GM12865 (cell line): ENCODE data around the gene NCKIPSD.

Experiments
- DNase-seq: peaks from one replicate; pipeline ENCODE4 v3.0.0; 2010; ENCODE audit warnings: low read depth
- H3K4me3 ChIP-seq: 2 replicates; pipeline ENCODE4 v1.5.1; 2011; ENCODE audit warnings: mild to moderate bottlenecking, low read depth, low read length, control low read depth
- TF ChIP-seq, protein P1 (sequence below): IDR thresholded peaks from 2 replicates; pipeline ENCODE4 v1.5.1; 2011; ENCODE audit warnings: low read length, control low read depth, low read depth, inconsistent platforms; ENCODE audit not compliant: insufficient read depth; ENCODE audit errors: missing control alignments

Gene NCKIPSD

DNA sequence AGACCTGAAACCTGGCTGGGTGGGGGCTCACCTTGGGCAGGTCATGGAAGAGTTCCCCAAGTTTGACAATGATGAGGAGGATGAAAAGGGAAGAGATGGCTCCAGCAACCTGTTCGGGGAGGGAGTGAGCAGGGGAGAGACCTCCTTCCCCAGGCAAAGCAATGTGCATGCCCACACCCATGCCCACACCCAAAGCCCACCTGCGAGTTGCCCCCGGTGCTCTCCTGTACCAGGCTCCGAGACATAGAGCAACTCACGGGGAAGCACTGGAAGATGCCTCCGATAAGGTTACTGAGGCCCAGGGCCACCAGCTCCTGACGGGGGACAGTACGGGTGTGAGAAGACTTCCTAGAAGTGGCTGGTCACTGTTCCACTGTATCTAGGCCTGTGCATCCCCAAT is 55.3 kb downstream of the NCKIPSD start:
- H3K4me3 ChIP-seq, result no peak overlapping the region
- TF ChIP-seq, protein P1, sequence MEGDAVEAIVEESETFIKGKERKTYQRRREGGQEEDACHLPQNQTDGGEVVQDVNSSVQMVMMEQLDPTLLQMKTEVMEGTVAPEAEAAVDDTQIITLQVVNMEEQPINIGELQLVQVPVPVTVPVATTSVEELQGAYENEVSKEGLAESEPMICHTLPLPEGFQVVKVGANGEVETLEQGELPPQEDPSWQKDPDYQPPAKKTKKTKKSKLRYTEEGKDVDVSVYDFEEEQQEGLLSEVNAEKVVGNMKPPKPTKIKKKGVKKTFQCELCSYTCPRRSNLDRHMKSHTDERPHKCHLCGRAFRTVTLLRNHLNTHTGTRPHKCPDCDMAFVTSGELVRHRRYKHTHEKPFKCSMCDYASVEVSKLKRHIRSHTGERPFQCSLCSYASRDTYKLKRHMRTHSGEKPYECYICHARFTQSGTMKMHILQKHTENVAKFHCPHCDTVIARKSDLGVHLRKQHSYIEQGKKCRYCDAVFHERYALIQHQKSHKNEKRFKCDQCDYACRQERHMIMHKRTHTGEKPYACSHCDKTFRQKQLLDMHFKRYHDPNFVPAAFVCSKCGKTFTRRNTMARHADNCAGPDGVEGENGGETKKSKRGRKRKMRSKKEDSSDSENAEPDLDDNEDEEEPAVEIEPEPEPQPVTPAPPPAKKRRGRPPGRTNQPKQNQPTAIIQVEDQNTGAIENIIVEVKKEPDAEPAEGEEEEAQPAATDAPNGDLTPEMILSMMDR, result no peak
- no peak for DNase-seq

DNA sequence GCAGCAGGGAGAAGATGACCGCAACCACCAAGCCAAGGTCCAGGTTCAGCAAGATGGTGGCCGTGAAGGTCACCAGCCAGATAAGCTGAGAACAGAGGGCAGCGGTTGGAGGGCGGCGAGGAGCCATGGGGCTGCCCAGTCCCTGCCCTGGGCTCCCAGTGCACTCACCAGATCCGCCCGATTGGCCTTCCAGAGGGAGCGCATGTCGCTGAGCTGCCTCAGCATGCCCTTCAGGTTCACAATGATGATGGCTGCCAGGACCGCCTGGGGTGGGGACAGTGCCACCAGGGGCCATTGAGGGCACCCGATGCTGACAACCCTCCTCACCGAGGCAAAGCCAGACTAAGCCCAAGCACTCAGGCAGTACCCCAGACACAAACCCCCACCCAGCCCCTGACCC is 55.8 kb downstream of the NCKIPSD start:
- no peak overlapping the region for H3K4me3 ChIP-seq
- no peak for DNase-seq
- TF ChIP-seq, protein P1, result no peak

DNA sequence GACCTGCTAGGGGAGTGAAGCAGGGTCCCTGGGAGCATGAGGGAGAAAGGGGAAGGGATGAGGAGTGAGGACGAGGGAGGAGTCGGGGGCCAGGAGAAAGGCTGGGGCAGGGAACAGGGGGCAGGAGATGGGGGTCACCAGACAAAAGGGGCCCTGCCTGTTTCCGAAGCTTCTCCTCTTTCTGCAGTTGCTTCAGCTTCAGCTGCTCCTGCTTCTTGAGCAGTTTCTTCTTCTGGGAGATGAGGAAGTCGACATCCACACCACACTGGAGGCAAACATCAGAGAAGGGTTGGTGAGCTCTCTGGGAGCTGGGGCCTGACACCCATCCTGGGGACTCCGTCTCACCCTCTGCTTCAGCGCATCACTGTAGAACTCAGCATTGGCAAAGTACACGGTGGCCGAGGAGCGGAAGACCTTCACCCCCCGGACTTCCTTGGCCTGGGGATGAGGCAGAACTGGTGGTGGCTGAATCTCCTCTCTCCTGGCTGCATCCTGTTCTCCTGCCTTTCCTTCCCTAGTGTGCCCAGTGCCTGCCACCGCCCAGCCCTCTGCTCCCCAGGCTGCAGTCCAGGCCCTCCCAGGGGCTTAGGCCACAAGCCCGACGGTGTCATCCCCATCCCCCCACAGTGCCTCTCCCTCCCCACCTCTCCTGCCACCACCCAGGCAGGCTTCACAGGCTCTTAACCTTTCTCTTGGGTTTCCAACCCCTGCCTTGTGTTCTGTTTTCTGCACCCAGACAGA is 57.3 kb downstream of the NCKIPSD start:
- TF ChIP-seq, protein P1, result no peak
- no peak for DNase-seq
- H3K4me3 ChIP-seq, result no peak overlapping the region

DNA sequence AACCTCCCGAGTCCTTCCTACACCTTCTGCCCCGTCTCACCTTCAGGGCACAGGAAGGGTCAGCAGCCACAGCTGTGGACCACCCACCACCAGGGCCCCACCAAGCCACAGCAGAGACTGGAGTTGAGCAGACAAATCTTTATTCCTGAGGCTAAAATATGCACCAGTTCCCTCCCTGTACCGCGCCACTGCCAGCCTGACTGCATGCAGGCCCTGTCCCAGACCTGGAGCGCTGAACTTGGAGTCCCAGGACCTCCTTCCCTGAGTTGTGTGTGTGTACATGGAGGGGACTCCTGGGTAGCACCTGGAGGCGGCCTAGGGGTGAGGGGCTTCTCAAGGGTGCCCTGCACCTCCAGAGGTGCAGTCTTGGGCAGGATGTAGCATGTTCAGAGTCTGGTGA is 60.1 kb downstream of the NCKIPSD start:
- TF ChIP-seq, protein P1, result no peak
- H3K4me3 ChIP-seq, result no peak overlapping the region
- DNase-seq, result no peak

DNA sequence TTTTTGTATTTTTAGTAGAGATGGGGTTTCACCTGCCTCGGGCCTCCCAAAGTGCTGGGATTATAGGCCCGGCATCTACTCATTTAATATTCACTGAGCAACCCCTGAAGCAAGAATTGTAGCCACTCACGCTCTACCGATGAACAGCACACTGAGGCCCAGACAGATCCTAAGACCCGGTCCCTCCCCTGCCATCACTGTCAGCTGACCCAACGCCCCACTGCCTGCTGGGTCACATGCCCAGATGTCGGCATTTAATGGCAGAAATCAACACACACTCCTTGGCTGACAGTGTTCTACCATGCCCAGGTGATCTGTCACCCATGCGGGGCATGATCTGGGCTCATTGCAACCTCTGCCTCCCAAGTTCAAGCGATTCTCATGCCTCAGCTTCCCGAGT is 60.9 kb downstream of the NCKIPSD start:
- H3K4me3 ChIP-seq, result no peak overlapping the region
- DNase-seq, result no peak
- TF ChIP-seq, protein P1, result no peak

DNA sequence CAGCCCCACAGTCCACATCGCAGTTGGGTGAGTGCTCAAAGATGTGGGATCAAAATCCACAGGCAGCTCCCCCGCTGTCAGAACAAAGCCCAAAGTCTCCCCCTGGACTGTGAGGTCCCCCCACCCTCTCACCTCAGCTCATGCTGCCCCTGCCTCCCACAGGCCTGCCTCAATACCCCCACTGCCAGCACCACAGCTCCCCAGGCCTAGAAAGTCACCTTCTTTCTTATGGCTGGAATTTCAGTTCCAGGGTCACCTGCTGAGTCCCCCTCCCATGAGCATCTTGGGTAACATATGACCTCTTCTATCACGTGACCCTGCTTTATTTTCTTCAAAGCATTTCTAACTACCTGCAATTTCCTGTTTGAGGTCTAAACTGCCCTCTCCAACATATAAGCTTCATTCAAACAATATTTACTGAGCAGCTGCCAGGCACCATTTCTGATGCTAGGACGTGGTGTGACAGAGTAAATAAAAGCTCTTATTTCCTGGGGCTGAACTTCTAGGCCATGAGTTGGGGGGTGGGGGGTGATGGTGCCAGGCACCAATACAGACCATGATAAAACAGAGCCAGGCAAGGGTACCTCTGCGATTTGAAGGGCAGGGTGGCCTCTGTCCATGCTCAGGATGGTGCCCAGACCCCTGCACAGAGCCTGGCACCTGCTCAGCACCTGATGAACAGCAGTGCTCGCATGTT is 61.7 kb downstream of the NCKIPSD start:
- DNase-seq, result no peak
- H3K4me3 ChIP-seq, result no peak overlapping the region
- TF ChIP-seq, protein P1, result no peak
